Body of pancreas (tissue), 4 donors: ENCODE measurements around the gene ABCC8.

Experiments
- POLR2A ChIP-seq, 3 donors: fragments of 450-650 bp; IDR thresholded peaks; one replicate each; pipeline ENCODE4 v1.6.1; 2016; ENCODE audit warnings: antibody characterized with exemption in 3 of 3, mild to moderate bottlenecking in 2 of 3
- TF ChIP-seq, protein P1 (sequence below), 7 experiments: fragments of 450-650 bp in 4 of 7; fragments of 200-600 bp in 3 of 7; sonication (generic) in 3 of 7; IDR thresholded peaks; one replicate each; pipeline ENCODE4 v1.5.1; 2016 to 2019; ENCODE audit warnings: antibody characterized with exemption in 7 of 7

DNA sequence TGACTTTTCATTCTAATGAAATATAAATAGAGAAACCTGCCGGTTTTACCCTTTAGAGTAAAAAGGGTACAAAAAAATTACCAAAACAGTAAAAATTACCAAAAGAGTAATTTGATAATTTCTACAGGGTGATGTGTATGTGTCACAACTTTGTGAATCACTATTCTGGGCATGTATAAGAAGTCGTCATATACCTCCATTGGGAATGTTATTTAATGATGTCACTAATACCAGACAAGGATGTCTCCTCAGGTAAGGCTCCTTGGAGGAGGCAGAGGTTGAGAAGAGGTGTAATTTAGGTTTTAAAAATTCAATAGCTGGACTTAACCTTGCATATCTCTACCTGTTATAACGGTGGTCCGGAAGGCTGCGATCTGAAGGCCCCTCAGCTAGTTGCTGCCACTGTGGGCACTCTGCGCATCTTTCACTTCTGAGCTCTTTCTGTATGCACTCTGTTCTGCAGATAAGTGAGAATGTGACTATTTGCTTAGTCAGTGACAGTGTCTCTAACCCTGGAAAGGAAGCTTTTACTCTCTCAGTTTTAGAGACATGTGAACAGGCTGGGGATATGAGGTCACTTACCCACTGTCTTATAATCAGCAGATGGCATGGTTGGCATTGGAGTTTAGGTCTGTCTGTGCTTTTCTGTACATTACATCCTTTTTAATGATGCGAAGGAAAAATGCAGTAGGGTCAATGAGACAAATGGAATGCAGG is 126.0 kb downstream of the ABCC8 start:
- TF ChIP-seq, protein P1, sequence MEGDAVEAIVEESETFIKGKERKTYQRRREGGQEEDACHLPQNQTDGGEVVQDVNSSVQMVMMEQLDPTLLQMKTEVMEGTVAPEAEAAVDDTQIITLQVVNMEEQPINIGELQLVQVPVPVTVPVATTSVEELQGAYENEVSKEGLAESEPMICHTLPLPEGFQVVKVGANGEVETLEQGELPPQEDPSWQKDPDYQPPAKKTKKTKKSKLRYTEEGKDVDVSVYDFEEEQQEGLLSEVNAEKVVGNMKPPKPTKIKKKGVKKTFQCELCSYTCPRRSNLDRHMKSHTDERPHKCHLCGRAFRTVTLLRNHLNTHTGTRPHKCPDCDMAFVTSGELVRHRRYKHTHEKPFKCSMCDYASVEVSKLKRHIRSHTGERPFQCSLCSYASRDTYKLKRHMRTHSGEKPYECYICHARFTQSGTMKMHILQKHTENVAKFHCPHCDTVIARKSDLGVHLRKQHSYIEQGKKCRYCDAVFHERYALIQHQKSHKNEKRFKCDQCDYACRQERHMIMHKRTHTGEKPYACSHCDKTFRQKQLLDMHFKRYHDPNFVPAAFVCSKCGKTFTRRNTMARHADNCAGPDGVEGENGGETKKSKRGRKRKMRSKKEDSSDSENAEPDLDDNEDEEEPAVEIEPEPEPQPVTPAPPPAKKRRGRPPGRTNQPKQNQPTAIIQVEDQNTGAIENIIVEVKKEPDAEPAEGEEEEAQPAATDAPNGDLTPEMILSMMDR (IDR thresholded peaks at IDR 0.05) = no peak
- no peak for TF ChIP-seq POLR2A (IDR thresholded peaks at IDR 0.05)
